Pulmonary artery endothelial cell (primary cell): ENCODE results near the gene DTNB. TPM values are rescaled to one million over a fixed set of nuclear protein-coding genes. Genes with fewer than 3 reads are reported as not detected.

ENCODE experiments used
- DNase-seq: peaks from one replicate; pipeline ENCODE4 v3.0.0-alpha.2; 2011; ENCODE audit warnings: low read depth, low spot score
- total RNA-seq: library from RNA; depleted of rRNA; stranded (reverse); fragments of >200 nt; gene quantifications from 2 replicates; pipeline ENCODE4 v1.2.3, GENCODE V29; 2014

Gene DTNB
- total RNA-seq, 1 donor from 2014 or later: 7.3 TPM

DNA sequence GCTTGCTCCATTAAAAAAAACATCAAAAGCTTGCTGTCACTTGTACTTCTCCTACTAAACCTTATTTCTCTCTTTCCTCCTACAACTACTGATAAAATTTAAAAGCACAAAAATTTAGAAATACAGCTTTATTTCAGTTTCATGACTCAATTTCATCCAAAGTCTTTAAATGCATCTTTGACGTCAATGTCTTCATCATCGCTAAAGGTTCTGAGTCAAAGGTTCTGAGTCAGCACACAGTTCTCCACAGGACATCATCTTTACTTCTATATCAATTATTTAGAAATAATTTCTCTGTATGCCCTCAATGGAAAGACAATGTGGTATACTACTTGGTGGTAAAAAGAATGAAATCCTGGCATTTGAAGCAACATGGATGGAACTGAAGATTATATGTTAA lies 167.8 kb downstream of the DTNB start:
- no peak for DNase-seq

GRCh38 chr2:25505182-25505581 lies 168.2 kb downstream of the DTNB start:
- DNase-seq: no peak

- no peak for DNase-seq
Observed at GRCh38 chr2:25504266-25504665, 169.1 kb downstream of the DTNB start.

GRCh38 chr2:25499157-25499556 lies 174.2 kb downstream of the DTNB start:
- DNase-seq: no peak

GRCh38 chr2:25497918-25498407 lies 175.4 kb downstream of the DTNB start:
- no peak for DNase-seq

DNA sequence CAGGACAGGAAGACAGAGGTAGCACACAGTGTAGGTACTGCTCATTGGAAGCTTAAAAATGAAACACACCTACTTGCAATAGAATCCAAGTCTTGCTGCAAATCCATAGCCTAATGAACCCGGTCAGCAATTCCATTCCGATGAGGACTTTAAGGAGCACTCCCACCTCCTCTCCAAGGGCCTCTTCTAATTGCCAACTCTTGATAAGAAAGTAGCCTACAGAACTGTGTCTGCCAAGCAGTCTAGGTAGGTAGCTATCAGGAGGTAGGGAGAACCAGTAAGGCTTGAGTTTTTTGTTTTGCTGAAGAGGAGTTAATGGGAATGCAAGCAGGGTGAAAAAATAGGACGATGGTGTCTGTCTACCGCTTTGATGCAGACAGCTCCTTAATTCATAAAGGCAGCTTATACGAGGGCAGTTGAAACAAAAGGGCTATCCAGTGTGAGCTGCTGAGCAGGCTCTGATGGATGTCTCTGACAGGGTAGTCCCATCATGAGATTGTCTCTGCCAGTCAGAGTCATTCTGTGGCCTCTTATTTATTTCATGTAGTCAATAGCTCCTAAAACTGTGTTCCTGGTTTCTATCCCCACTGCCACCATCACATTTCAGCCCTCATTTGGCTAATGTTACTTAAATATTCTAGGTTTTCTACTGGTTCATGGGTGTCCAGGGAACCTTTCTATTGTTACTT lies 176.0 kb downstream of the DTNB start:
- no peak for DNase-seq

- no peak for DNase-seq
Observed at GRCh38 chr2:25494616-25495015, 178.8 kb downstream of the DTNB start.

GRCh38 chr2:25493207-25493606 lies 180.2 kb downstream of the DTNB start:
- no peak for DNase-seq

- no peak for DNase-seq
Observed at GRCh38 chr2:25492726-25493125, 180.7 kb downstream of the DTNB start.

DNA sequence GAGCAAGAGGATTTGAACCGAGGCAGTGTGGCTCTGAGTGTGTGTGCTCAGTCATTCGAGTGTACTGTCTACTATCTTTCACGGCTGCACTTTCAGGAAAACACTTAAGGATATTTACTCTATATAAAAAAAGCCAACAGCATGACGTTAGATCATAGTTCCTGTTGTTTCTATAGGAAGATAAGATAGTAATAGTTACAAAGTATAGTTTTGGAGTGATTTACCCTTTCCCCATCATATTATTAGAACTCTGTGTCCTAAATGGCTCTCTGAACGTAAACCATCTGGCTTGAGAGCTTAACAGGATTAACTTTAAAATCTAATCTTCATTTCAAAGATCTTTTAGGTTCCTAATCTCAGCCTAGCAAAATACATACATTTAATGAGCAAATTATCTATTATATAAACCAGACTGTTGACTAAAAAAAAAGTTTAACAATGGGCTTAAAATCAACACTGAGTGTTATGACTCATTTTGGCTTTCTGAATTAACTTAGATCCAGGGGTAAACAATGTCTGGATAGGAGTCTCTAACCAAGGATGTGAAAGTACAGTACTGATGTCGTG lies 181.3 kb downstream of the DTNB start:
- peak; percentile 27 for DNase-seq

GRCh38 chr2:25491003-25491696 lies 182.2 kb downstream of the DTNB start:
- DNase-seq: no peak

DNA sequence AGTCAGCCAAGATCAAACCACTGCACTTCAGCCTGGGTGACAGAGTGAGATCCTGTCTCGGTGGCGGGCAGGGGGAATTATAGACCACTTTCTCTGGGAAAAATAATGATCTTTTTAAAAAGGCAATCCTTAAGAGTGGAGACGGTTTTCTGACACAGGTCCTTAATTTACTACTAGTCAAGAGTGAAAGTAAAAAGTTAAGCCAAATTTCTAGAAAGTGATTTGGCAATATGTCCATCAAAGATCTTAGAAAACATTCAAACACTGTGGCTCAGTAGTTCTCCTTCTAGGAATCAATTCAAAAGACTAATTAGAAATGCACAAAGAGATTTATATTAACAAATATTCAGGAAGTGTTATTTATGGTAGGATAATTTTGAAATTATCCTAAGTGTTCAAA lies 183.2 kb downstream of the DTNB start:
- no peak for DNase-seq

- DNase-seq: no peak
Observed at GRCh38 chr2:25489631-25490030, 183.7 kb downstream of the DTNB start.

DNA sequence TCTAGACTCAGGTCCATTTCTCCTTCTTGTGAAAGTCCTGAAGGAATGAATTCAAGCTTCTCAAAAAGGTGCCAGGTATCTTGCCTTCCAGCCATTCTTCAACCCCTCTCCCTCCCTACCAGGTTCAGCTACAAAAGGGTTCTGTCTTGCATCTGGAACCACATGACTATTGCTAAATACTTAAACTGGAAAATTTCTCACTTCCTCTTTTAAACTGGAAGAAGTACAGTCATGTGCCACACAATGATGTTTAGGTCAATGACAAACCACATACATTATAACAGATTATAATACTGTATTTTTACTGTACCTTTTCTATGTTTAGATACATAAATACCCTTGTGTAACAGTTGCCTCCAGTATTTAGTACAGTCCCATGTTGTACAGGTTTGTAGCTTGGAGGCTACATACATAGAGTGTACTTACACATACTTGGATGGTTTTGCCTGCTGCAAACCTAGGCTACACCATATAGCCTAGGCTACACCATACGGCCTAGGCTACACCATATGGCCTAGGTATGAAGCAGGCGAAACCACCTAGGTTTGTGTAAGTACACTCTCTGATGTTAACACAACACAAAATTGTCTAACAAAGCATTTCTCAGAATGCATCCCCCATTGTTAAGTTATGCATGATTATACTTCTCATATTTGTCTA lies 189.6 kb downstream of the DTNB start:
- no peak for DNase-seq

DNA sequence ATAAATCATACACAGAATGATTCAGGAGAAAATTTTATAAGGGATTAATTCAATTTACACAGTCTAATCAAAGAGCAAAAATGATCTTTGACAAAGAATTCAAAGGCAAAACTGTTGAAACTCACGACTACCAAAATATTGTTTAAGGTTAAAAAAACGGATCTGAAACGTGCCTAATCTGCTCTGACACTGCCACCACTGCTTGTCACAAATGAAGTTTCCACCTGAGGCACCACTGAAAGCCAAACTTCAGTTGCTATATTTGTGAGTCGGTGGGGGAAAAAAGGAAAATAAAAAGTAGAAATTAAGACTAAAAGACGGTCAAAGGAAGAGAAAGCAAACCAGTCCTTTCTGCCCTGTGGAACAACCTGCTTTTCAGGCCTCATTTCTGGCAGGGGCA lies 191.0 kb downstream of the DTNB start:
- no peak for DNase-seq

DNA sequence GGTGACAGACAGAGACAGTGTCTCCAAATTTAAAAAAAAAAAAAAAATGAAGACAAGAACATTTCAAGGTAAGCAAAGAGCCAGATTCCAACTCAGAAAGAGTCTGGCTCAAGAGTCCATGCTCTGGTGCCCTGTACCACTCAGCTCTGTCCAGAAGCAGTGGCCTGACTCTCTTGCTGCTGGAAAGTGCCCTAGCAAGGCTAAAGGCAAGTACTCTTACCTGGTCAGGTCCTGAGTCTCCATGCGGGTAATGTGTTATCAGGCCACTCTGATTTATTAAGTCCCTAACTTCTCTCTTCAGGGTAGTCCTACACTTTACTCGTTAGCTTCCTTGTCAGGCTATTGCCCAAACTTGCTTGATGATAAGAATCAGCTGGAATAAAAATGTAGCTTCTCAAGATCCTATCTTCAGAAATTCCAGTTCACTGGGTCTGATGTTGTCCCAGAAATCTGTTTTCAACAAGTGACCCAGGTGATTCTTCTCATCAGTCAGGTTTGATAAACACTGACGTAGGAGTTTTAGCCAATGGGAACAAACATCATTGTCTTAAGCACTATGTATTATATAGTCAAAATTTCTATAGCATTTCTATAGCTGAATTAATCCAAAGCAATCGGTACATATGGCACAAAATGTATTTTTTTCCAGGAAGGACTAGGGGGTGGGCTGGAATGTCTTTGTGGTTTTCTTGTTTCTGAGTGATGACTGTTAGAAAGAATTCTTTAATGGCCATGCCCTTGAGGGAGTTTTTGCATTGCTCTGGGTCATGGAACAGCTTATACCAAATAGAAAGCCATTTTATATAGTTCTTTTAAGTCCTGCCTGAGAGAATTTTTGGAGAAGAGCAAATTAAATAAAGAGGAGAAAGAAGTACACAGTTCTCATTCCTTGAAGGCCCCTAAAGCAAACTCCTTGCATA lies 191.7 kb downstream of the DTNB start:
- no peak for DNase-seq

DNA sequence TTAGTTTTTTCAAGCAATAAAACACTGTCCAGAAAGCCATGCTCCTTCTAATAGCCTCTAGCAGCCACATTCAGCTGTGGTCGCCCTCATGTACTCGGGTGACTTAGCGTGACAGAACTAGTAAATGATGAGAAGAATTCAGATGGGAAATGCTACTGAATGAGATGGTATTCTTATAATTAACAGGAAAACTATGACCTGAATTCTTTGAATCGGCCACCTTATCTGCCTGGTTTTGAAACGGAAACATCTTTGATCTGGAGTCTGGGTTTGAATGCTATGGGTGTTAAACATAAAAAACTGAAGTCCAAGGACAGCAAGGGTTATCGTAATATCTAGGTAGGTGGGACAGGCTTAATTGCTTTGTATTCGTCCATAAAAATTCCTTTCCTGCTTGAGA lies 192.8 kb downstream of the DTNB start:
- no peak for DNase-seq

GRCh38 chr2:25479761-25480160 lies 193.6 kb downstream of the DTNB start:
- DNase-seq: no peak

- no peak for DNase-seq
Observed at GRCh38 chr2:25478736-25479135, 194.6 kb downstream of the DTNB start.

- no peak for DNase-seq
Observed at GRCh38 chr2:25473758-25474340, 199.5 kb downstream of the DTNB start.

DNA sequence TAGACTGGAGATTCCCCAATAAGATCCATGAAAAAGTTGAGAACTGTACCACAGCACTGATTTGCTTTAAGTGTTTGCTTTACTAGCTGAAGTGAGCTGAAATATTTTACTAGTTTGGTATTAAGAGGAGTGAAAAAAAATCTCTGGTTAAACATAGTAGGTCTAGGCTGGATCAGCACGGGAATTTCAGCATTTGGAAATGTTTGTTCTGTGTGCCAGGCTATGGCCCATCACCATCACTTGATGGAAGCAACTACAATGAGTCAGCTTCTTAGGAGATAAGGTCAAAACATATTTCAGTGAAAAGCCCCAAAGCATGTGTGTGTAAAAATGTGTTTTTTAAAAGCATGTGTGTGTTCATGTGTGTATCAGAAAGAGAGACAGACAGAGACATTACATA lies 200.2 kb downstream of the DTNB start:
- DNase-seq: no peak
